SK-N-SH (cell line): Measurements from ENCODE around the gene UPP1. TPM values are rescaled to one million over a fixed set of nuclear protein-coding genes. Genes with fewer than 3 reads are reported as not detected.

Experiments used
- CTCF ChIA-PET: fragments of 300-600, 350-600 bp; formaldehyde crosslinking; extraction: SDS; loops from one replicate; lab custom pipeline; 2021; lab: Yijun Ruan, JAX
- POLR2A ChIA-PET: fragments of 350-600 bp; sonication (Branson Sonifier 250); formaldehyde crosslinking; extraction: SDS; loops from one replicate; lab custom pipeline; 2020; ENCODE audit warnings: antibody characterized with exemption, inconsistent platforms; lab: Yijun Ruan, JAX
- DNase-seq: peaks from one replicate; pipeline ENCODE4 v3.0.0; 2012
- H2AFZ ChIP-seq: fragments of 200-600 bp; sonication (generic); 2 replicates; pipeline ENCODE4 v1.8.1; 2016; ENCODE audit warnings: antibody characterized with exemption, mild to moderate bottlenecking, low read depth
- H3F3A ChIP-seq: fragments of 200-600 bp; sonication (generic); replicated peaks from 2 replicates; pipeline ENCODE3; 2016; ENCODE audit warnings: antibody characterized with exemption, mild to moderate bottlenecking; ENCODE audit not compliant: insufficient read depth
- H3K27ac ChIP-seq, 2 experiments: fragments of 200-500 bp in 1 of 2; fragments of 200-600 bp in 1 of 2; sonication (Bioruptor generic) in 1 of 2; sonication (generic), shearing (Covaris generic) in 1 of 2; 2 replicates each; pipeline versions ENCODE4 v1.5.1 to v1.6.1; 2014 to 2016; ENCODE audit warnings: low read depth in 2 of 2, inconsistent platforms in 1 of 2, low read length in 1 of 2, mild to moderate bottlenecking in 1 of 2, mixed read lengths in 1 of 2
- H3K27me3 ChIP-seq: fragments of 200-600 bp; sonication (generic), shearing (Covaris generic); 2 replicates; pipeline ENCODE4 v1.6.1; 2016; ENCODE audit warnings: mixed run types; ENCODE audit not compliant: insufficient read depth
- H3K36me3 ChIP-seq, 2 experiments: fragments of 200-500 bp in 1 of 2; fragments of 200-600 bp in 1 of 2; sonication (Bioruptor generic) in 1 of 2; sonication (generic) in 1 of 2; replicated peaks in 1 of 2; 2 replicates each; pipeline versions ENCODE3 to v1.5.1; 2014 to 2016; ENCODE audit warnings: low read length in 1 of 2, mild to moderate bottlenecking in 1 of 2; ENCODE audit not compliant: insufficient read depth in 2 of 2, control insufficient read depth in 1 of 2
- H3K4me1 ChIP-seq, 2 experiments: fragments of 200-500 bp in 1 of 2; fragments of 200-600 bp in 1 of 2; sonication (Bioruptor generic) in 1 of 2; sonication (generic), shearing (Covaris generic) in 1 of 2; 2 replicates each; pipeline versions ENCODE4 v1.5.1 to v1.6.1; 2014 to 2016; ENCODE audit warnings: low read depth in 1 of 2, low read length in 1 of 2, mixed run types in 1 of 2; ENCODE audit not compliant: insufficient read depth in 2 of 2, control insufficient read depth in 1 of 2
- H3K4me2 ChIP-seq: fragments of 200-600 bp; sonication (generic), shearing (Covaris generic); 2 replicates; pipeline ENCODE4 v1.6.1; 2017; ENCODE audit warnings: mixed run types
- H3K4me3 ChIP-seq, 2 experiments: fragments of 200-500 bp in 1 of 2; fragments of 200-600 bp in 1 of 2; sonication (Bioruptor generic) in 1 of 2; sonication (generic), shearing (Covaris generic) in 1 of 2; 2 replicates each; pipeline versions ENCODE4 v1.5.1 to v1.8.1; 2014 to 2016; ENCODE audit warnings: low read depth in 2 of 2, inconsistent platforms in 1 of 2, low read length in 1 of 2, mild to moderate bottlenecking in 1 of 2, mixed read lengths in 1 of 2, moderate library complexity in 1 of 2
- H3K79me2 ChIP-seq: fragments of 200-600 bp; sonication (generic); 2 replicates; pipeline ENCODE4 v1.8.1; 2017; ENCODE audit warnings: mild to moderate bottlenecking; ENCODE audit not compliant: insufficient read depth
- H3K9ac ChIP-seq: fragments of 200-600 bp; sonication (generic); 2 replicates; pipeline ENCODE4 v1.6.1; 2017; ENCODE audit warnings: mixed run types
- H3K9me2 ChIP-seq: fragments of 200-600 bp; sonication (generic); 2 replicates; pipeline ENCODE4 v1.6.1; 2017; ENCODE audit warnings: mixed run types
- H3K9me3 ChIP-seq: fragments of 200-600 bp; sonication (generic); 2 replicates; pipeline ENCODE4 v1.6.1; 2017; ENCODE audit warnings: mixed run types, mild to moderate bottlenecking, moderate library complexity
- H4K20me1 ChIP-seq: fragments of 200-600 bp; sonication (generic); 2 replicates; pipeline ENCODE4 v1.6.1; 2017; ENCODE audit warnings: mild to moderate bottlenecking, mixed run types; ENCODE audit not compliant: insufficient read depth
- CHD2 ChIP-seq: fragments of 150-350 bp; IDR thresholded peaks from 2 replicates; pipeline ENCODE4 v1.6.1; 2018; ENCODE audit warnings: low read length; ENCODE audit not compliant: partially characterized antibody
- CTCF ChIP-seq: fragments of 200-600 bp; sonication (generic); IDR thresholded peaks from 2 replicates; pipeline ENCODE4 v1.6.1; 2017; ENCODE audit warnings: antibody characterized with exemption, mild to moderate bottlenecking, moderate library complexity
- EZH2phosphoT487 ChIP-seq: fragments of 200-600 bp; sonication (generic); IDR thresholded peaks from 2 replicates; pipeline ENCODE4 v1.6.1; 2017; ENCODE audit warnings: low read depth, mixed run types, mild to moderate bottlenecking, antibody characterized with exemption, moderate library complexity, borderline replicate concordance
- FOSL2 ChIP-seq: IDR thresholded peaks from 2 replicates; pipeline ENCODE4 v1.4.0; 2012; ENCODE audit warnings: low read depth, mild to moderate bottlenecking, moderate library complexity, borderline replicate concordance
- FOXJ3 ChIP-seq: sonication (generic); formaldehyde crosslinking; IDR thresholded peaks from 2 replicates; pipeline ENCODE4 v1.5.1; 2020; ENCODE audit warnings: mild to moderate bottlenecking, missing genetic modification reagents
- FOXM1 ChIP-seq: IDR thresholded peaks from 2 replicates; pipeline ENCODE4 v1.4.0; 2012; ENCODE audit warnings: low read depth, mild to moderate bottlenecking
- GABPA ChIP-seq: IDR thresholded peaks from 2 replicates; pipeline ENCODE4 v1.4.0; 2012; ENCODE audit warnings: low read depth, mild to moderate bottlenecking
- GATA2 ChIP-seq: sonication (generic); formaldehyde crosslinking; IDR thresholded peaks from 2 replicates; pipeline ENCODE4 v1.5.0; 2020; ENCODE audit warnings: mild to moderate bottlenecking, missing genetic modification reagents
- JUND ChIP-seq: IDR thresholded peaks from 2 replicates; pipeline ENCODE4 v1.4.0; 2012
- MXI1 ChIP-seq: IDR thresholded peaks from 2 replicates; pipeline ENCODE4 v1.6.1; 2012; ENCODE audit warnings: mild to moderate bottlenecking, low read depth, low read length, improper control_type of control experiment
- NFIC ChIP-seq: IDR thresholded peaks from 2 replicates; pipeline ENCODE4 v1.4.0; 2012; ENCODE audit warnings: borderline replicate concordance
- NRF1 ChIP-seq: IDR thresholded peaks from 2 replicates; pipeline ENCODE4 v1.6.1; 2012; ENCODE audit warnings: low read depth, mild to moderate bottlenecking, low read length
- POLR2AphosphoS5 ChIP-seq: IDR thresholded peaks from 2 replicates; pipeline ENCODE4 v1.6.1; 2012; ENCODE audit warnings: low read depth, low read length
- RAD21 ChIP-seq: IDR thresholded peaks from 2 replicates; pipeline ENCODE4 v1.6.1; 2012; ENCODE audit warnings: mild to moderate bottlenecking, low read length
- RCOR1 ChIP-seq: fragments of 150-350 bp; IDR thresholded peaks from 2 replicates; pipeline ENCODE4 v1.6.1; 2017; ENCODE audit warnings: antibody characterized with exemption, low read length
- RXRA ChIP-seq: IDR thresholded peaks from 2 replicates; pipeline ENCODE4 v1.4.0; 2012; ENCODE audit warnings: low read depth, mild to moderate bottlenecking, borderline replicate concordance
- TAF1 ChIP-seq: IDR thresholded peaks from 2 replicates; pipeline ENCODE4 v1.6.1; 2012; ENCODE audit warnings: low read depth, mild to moderate bottlenecking, low read length, moderate library complexity, borderline replicate concordance
- TCF12 ChIP-seq: IDR thresholded peaks from 2 replicates; pipeline ENCODE4 v1.4.0; 2012
- TEAD4 ChIP-seq: IDR thresholded peaks from 2 replicates; pipeline ENCODE4 v1.4.0; 2012; ENCODE audit warnings: mild to moderate bottlenecking, borderline replicate concordance; ENCODE audit not compliant: insufficient read depth
- YY1 ChIP-seq: IDR thresholded peaks from 2 replicates; pipeline ENCODE4 v1.4.0; 2012; ENCODE audit warnings: low read depth, mild to moderate bottlenecking
- WGBS: methylation state at CpG from one replicate; pipeline ENCODE4 v1.1.6; 2017; ENCODE audit warnings: low lambda C conversion rate; 5-methylcytosine and 5-hydroxymethylcytosine counted together
- polyA plus RNA-seq, 3 experiments: library from polyadenylated mRNA; depleted of rRNA; stranded (reverse); fragments of >200 nt; gene quantifications; 2 replicates each; pipeline ENCODE4 v1.2.3, GENCODE V29; 2012
- TF ChIP-seq, protein P1 (sequence below): IDR thresholded peaks from 2 replicates; pipeline ENCODE4 v1.6.1; 2012; ENCODE audit warnings: mild to moderate bottlenecking, low read depth, low read length, moderate library complexity
- TF ChIP-seq, protein P2 (sequence below): fragments of 150-350 bp; IDR thresholded peaks from 2 replicates; pipeline ENCODE4 v1.6.1; 2016; ENCODE audit warnings: mild to moderate bottlenecking, low read depth, low read length
- TF ChIP-seq, protein P3 (sequence below): fragments of 150-350 bp; IDR thresholded peaks from 2 replicates; pipeline ENCODE4 v1.6.1; 2017; ENCODE audit warnings: antibody characterized with exemption, low read length, low read depth, borderline replicate concordance

Gene UPP1
- polyA plus RNA-seq (2012; rRNA removed): 56.9 and 57.5 TPM in 2 replicates
- 26.2 and 38.7 TPM in 2 replicates for polyA plus RNA-seq (2012; cell fraction: cytosol; rRNA removed)
- 145 and 194 TPM in 2 replicates for polyA plus RNA-seq (2012; cell fraction: nucleus; rRNA removed)

DNA sequence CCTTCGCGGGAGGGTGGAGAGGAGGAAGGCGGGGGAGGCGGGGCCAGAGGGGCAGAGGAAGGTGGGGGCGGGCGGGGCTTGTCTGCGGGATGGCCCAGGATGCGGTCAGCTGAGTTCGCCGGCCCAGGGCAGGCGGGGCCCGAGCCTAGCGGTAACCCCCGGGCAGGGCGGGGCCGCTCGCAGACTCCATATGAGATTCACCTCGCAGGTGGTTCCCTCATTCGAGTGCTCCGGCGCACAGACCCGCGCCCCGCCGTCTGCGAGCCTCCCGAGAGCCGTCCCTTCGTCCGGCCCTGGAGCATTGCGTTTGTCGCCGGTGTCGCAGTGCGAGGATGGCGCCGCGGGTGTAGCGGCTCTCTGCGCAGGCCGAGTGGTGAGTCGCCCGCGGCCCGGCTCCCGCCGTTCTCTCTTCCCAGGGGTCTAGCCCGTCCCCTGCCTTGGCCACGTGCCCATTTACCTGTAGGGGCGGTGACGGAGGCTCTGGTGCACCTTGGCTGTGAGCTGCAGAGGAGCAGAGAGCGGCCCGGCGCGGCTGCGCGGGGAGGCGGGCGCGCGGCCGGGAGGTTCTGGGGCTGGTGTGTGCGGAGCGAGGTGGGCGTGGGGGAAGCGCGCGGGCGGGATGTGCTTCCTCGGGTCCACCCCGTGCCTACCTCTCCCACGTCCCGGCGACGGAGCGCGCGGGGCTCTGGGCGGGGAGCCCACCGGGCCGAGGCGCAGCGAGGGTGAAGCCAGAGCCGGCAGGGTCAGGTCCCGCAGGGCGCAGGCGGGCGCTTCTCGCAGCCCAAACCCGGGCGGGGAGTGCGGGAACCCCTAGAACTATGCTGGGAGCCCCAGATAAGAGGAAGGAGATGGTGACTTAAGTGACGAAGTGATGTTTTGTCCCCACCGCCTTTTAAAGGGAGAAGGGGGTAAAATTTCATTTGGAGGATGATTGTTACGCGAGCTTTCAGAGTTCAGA is at the start of gene UPP1:
TSS of gene UPP1 (plus strand) at position 220 of the 958 bp plus-strand sequence. CDS start 5,519 bp downstream, outside the sequence.
- Histone ChIP-seq H3K27me3 (no peaks in the 10 kb centered on the region), H3K79me2 (peaks cover 28% of the 10 kb centered on the region), H2AFZ (peak within 1 kb of the TSS; percentile 82), H4K20me1 (no peaks in the 10 kb centered on the region), H3K27ac (peak within 1 kb of the TSS; percentile 56 to 100), H3K9ac (peak within 1 kb of the TSS; percentile 96), H3K4me3 (peak within 1 kb of the TSS; percentile 77 to 82), H3K36me3 (peaks cover 17 to 34% of the 10 kb centered on the region in 2 experiments), H3K4me1 (peaks cover 20 to 45% of the 10 kb centered on the region in 2 experiments), H3K9me3 (no peaks in the 10 kb centered on the region), H3K4me2 (peak within 1 kb of the TSS; percentile 97), H3F3A (peaks cover 35% of the 10 kb centered on the region), H3K9me2 (no peaks in the 10 kb centered on the region)
- peak; percentile 92 for DNase-seq
- ChIA-PET CTCF (interaction anchor here (0.9 to 8.4 kb wide), 5 partner anchors 14 to 823 kb away, joined by 3 to 63 read pairs (median 5); no protein-coding TSS in a partner anchor), POLR2A (interaction anchor here (0.6 kb wide), 1 partner anchor 13 kb away, joined by 3 read pairs; no protein-coding TSS in a partner anchor)
- WGBS: 9% methylated on average over 32 of the region's 96 CpGs
- TF ChIP-seq, protein P1, sequence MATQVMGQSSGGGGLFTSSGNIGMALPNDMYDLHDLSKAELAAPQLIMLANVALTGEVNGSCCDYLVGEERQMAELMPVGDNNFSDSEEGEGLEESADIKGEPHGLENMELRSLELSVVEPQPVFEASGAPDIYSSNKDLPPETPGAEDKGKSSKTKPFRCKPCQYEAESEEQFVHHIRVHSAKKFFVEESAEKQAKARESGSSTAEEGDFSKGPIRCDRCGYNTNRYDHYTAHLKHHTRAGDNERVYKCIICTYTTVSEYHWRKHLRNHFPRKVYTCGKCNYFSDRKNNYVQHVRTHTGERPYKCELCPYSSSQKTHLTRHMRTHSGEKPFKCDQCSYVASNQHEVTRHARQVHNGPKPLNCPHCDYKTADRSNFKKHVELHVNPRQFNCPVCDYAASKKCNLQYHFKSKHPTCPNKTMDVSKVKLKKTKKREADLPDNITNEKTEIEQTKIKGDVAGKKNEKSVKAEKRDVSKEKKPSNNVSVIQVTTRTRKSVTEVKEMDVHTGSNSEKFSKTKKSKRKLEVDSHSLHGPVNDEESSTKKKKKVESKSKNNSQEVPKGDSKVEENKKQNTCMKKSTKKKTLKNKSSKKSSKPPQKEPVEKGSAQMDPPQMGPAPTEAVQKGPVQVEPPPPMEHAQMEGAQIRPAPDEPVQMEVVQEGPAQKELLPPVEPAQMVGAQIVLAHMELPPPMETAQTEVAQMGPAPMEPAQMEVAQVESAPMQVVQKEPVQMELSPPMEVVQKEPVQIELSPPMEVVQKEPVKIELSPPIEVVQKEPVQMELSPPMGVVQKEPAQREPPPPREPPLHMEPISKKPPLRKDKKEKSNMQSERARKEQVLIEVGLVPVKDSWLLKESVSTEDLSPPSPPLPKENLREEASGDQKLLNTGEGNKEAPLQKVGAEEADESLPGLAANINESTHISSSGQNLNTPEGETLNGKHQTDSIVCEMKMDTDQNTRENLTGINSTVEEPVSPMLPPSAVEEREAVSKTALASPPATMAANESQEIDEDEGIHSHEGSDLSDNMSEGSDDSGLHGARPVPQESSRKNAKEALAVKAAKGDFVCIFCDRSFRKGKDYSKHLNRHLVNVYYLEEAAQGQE: no peak
- TF ChIP-seq CTCF (no peak), RCOR1 (no peak), RXRA (no peak; the same call in 1 of the 2 replicates), TCF12 (no peak; the same call in 1 of the 2 replicates), NRF1 (peak; percentile 66), FOXM1 (no peak), FOSL2 (no peak), GABPA (no peak), GATA2 (CRISPR knock-in tag) (no peak), TAF1 (no peak), POLR2AphosphoS5 (peak; percentile 48; the same call in 1 of the 2 replicates), JUND (no peak), FOXJ3 (no peak), EZH2phosphoT487 (no peak), RAD21 (no peak), YY1 (no peak), TEAD4 (no peak), MXI1 (no peak), NFIC (no peak; the same call in 1 of the 2 replicates), CHD2 (peak; percentile 7)
- TF ChIP-seq, protein P2, sequence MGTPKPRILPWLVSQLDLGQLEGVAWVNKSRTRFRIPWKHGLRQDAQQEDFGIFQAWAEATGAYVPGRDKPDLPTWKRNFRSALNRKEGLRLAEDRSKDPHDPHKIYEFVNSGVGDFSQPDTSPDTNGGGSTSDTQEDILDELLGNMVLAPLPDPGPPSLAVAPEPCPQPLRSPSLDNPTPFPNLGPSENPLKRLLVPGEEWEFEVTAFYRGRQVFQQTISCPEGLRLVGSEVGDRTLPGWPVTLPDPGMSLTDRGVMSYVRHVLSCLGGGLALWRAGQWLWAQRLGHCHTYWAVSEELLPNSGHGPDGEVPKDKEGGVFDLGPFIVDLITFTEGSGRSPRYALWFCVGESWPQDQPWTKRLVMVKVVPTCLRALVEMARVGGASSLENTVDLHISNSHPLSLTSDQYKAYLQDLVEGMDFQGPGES: no peak
- TF ChIP-seq, protein P3, sequence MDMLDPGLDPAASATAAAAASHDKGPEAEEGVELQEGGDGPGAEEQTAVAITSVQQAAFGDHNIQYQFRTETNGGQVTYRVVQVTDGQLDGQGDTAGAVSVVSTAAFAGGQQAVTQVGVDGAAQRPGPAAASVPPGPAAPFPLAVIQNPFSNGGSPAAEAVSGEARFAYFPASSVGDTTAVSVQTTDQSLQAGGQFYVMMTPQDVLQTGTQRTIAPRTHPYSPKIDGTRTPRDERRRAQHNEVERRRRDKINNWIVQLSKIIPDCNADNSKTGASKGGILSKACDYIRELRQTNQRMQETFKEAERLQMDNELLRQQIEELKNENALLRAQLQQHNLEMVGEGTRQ: no peak
